Germinal center (tissue), 1 donor: ENCODE measurements around the gene XYLT1.
"Not testable (repeated sequence)": the region's sequence is repeated elsewhere in the genome, so short reads cannot be mapped to it uniquely, and the experiment has no call there.

Source experiments
- DNase-seq: peaks from one replicate; pipeline ENCODE4 v3.0.0; 2012; ENCODE audit warnings: mixed read lengths, low spot score

XYLT1 gene

GRCh38 chr16:17483351-17483750 lies 12.6 kb upstream of the XYLT1 start:
- no peak for DNase-seq

- not testable (repeated sequence) for DNase-seq
These were observed 11.6 kb upstream of the XYLT1 start for GRCh38 chr16:17482341-17482740.

- no peak for DNase-seq
These were observed 11.0 kb upstream of the XYLT1 start for GRCh38 chr16:17481736-17482135.

GRCh38 chr16:17477260-17477545 lies 6.4 kb upstream of the XYLT1 start:
- DNase-seq = not testable (repeated sequence)

- peak; percentile 75 for DNase-seq
These were observed 5.9 kb upstream of the XYLT1 start for GRCh38 chr16:17476414-17477259.

- no peak for DNase-seq
These were observed 4.3 kb upstream of the XYLT1 start for GRCh38 chr16:17475104-17475503.

GRCh38 chr16:17474572-17474971 lies 3.8 kb upstream of the XYLT1 start:
- DNase-seq = peak; percentile 64

GRCh38 chr16:17474037-17474436 lies 3.3 kb upstream of the XYLT1 start:
- DNase-seq = no peak

GRCh38 chr16:17471719-17472461 lies 1.1 kb upstream of the XYLT1 start:
- DNase-seq = no peak

GRCh38 chr16:17470182-17470907 lies 415 bp downstream of the XYLT1 start:
- peak; percentile 45 for DNase-seq

GRCh38 chr16:17469741-17470181 lies 999 bp downstream of the XYLT1 start:
- DNase-seq = peak; percentile 64

- no peak for DNase-seq
These were observed 1.6 kb downstream of the XYLT1 start for GRCh38 chr16:17469011-17469740.

- DNase-seq = no peak
These were observed 2.1 kb downstream of the XYLT1 start for GRCh38 chr16:17468611-17469010.

- no peak for DNase-seq
These were observed 2.7 kb downstream of the XYLT1 start for GRCh38 chr16:17467923-17468540.

GRCh38 chr16:17466876-17467275 lies 3.9 kb downstream of the XYLT1 start:
- DNase-seq = no peak

- DNase-seq = no peak
These were observed 5.3 kb downstream of the XYLT1 start for GRCh38 chr16:17465460-17465859.

- no peak for DNase-seq
These were observed 7.4 kb downstream of the XYLT1 start for GRCh38 chr16:17463335-17463734.

- DNase-seq = peak; percentile 44
These were observed 8.6 kb downstream of the XYLT1 start for GRCh38 chr16:17461951-17462729.

GRCh38 chr16:17460890-17461289 lies 9.9 kb downstream of the XYLT1 start:
- no peak for DNase-seq

- peak; percentile 81 for DNase-seq
These were observed 10.7 kb downstream of the XYLT1 start for GRCh38 chr16:17459903-17460521.
